A549 (cell line): ENCODE results near the gene ATP8B4.

ENCODE experiments used
- CEBPB ChIP-seq, 2 experiments: fragments of >200 bp in 1 of 2; sonication (Bioruptor Twin) in 1 of 2; formaldehyde crosslinking in 1 of 2; IDR thresholded peaks; 2 replicates each; pipeline ENCODE4 v1.6.1; 2012 to 2016
- CHD2 ChIP-seq: fragments of 150-350 bp; IDR thresholded peaks from 2 replicates; pipeline ENCODE4 v1.6.1; 2014; ENCODE audit warnings: low read length; ENCODE audit not compliant: partially characterized antibody
- CHD4 ChIP-seq: fragments of 200-600 bp; sonication (generic); IDR thresholded peaks from 2 replicates; pipeline ENCODE4 v1.6.1; 2016; ENCODE audit warnings: antibody characterized with exemption, mild to moderate bottlenecking, borderline replicate concordance
- CTCF ChIP-seq: fragments of >200 bp; sonication (Bioruptor Twin); formaldehyde crosslinking; IDR thresholded peaks from 3 replicates; pipeline ENCODE4 v1.5.1; 2016
- ESRRA ChIP-seq: fragments of 150-350 bp; IDR thresholded peaks from 2 replicates; pipeline ENCODE4 v1.6.1; 2014; ENCODE audit warnings: mild to moderate bottlenecking, low read length, borderline replicate concordance
- HDAC2 ChIP-seq: fragments of 200-600 bp; sonication (generic); IDR thresholded peaks from 2 replicates; pipeline ENCODE4 v1.6.1; 2016
- NFE2L2 ChIP-seq: fragments of 150-350 bp; conservative IDR thresholded peaks from 2 replicates; pipeline ENCODE4 v1.6.1; 2014; ENCODE audit warnings: low read length
- NPAS2 ChIP-seq: fragments of 250-450 bp; sonication (Bioruptor Pico); IDR thresholded peaks from 2 replicates; pipeline ENCODE4 v1.8.0; 2022; ENCODE audit warnings: mild to moderate bottlenecking, moderate library complexity, borderline replicate concordance
- POLR2A ChIP-seq: IDR thresholded peaks from 2 replicates; pipeline ENCODE4 v1.6.1; 2012; ENCODE audit warnings: mild to moderate bottlenecking, low read length
- RCOR1 ChIP-seq: fragments of 150-350 bp; IDR thresholded peaks from 2 replicates; pipeline ENCODE4 v1.6.1; 2014; ENCODE audit warnings: antibody characterized with exemption, low read length, low read depth
- SMC3 ChIP-seq: fragments of >200 bp; sonication (Bioruptor Twin); formaldehyde crosslinking; IDR thresholded peaks from 3 replicates; pipeline ENCODE4 v1.6.1; 2018; ENCODE audit warnings: inconsistent platforms
- TF ChIP-seq, protein P1 (sequence below): fragments of >200 bp; sonication (Bioruptor Twin); formaldehyde crosslinking; IDR thresholded peaks from 2 replicates; pipeline ENCODE4 v1.6.1; 2016

GRCh38 chr15:49978121-49978520 lies 140.9 kb downstream of the ATP8B4 start:
- TF ChIP-seq HDAC2 (no peak), RCOR1 (no peak), ESRRA (no peak), POLR2A (no peak), CHD4 (no peak), NPAS2 (CRISPR knock-in tag) (no peak), CTCF (no peak), CHD2 (no peak), CEBPB (IDR thresholded peaks at IDR 0.05) (no peak), SMC3 (no peak), NFE2L2 (no peak)
- TF ChIP-seq, protein P1, sequence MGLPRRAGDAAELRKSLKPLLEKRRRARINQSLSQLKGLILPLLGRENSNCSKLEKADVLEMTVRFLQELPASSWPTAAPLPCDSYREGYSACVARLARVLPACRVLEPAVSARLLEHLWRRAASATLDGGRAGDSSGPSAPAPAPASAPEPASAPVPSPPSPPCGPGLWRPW, result no peak
